GM23248 (cell line): ENCODE data around the gene OLFML1. TPM values are rescaled to one million over a fixed set of nuclear protein-coding genes. Genes with fewer than 3 reads are reported as not detected.

ENCODE experiments used
- DNase-seq: peaks from one replicate; pipeline ENCODE4 v3.0.0-alpha.2; 2015
- H2AFZ ChIP-seq: fragments of 200-600 bp; sonication (generic); 2 replicates; pipeline ENCODE4 v1.6.1; 2016; ENCODE audit warnings: antibody characterized with exemption
- H3F3A ChIP-seq: fragments of 200-600 bp; sonication (generic); 2 replicates; pipeline ENCODE4 v1.6.1; 2016; ENCODE audit warnings: mild to moderate bottlenecking, antibody characterized with exemption, mixed run types; ENCODE audit not compliant: insufficient read depth
- H3K27ac ChIP-seq: fragments of 200-600 bp; sonication (generic); 2 replicates; pipeline ENCODE4 v1.5.1; 2016; ENCODE audit warnings: mild to moderate bottlenecking
- H3K27me3 ChIP-seq: fragments of 200-600 bp; sonication (generic); replicated peaks from 2 replicates; pipeline ENCODE4 v1.6.1; 2016; ENCODE audit warnings: mild to moderate bottlenecking; ENCODE audit not compliant: insufficient read depth
- H3K36me3 ChIP-seq: fragments of 200-600 bp; sonication (generic); 2 replicates; pipeline ENCODE4 v1.6.1; 2016; ENCODE audit warnings: low read depth, mild to moderate bottlenecking
- H3K4me1 ChIP-seq: fragments of 200-600 bp; sonication (generic); 2 replicates; pipeline ENCODE4 v1.6.1; 2016; ENCODE audit warnings: mild to moderate bottlenecking; ENCODE audit not compliant: insufficient read depth
- H3K4me2 ChIP-seq: fragments of 200-600 bp; sonication (generic); one replicate; pipeline ENCODE4 v1.6.1; 2016; ENCODE audit warnings: mild to moderate bottlenecking; ENCODE audit not compliant: unreplicated experiment
- H3K4me3 ChIP-seq: fragments of 200-600 bp; sonication (generic); 2 replicates; pipeline ENCODE4 v1.5.1; 2016; ENCODE audit warnings: mild to moderate bottlenecking
- H3K79me2 ChIP-seq: fragments of 200-600 bp; sonication (generic); 2 replicates; pipeline ENCODE4 v1.6.1; 2016; ENCODE audit warnings: mild to moderate bottlenecking; ENCODE audit not compliant: insufficient read depth
- H3K9ac ChIP-seq: fragments of 200-600 bp; sonication (generic); 2 replicates; pipeline ENCODE4 v1.6.1; 2016; ENCODE audit warnings: mild to moderate bottlenecking
- H3K9me2 ChIP-seq: fragments of 200-600 bp; sonication (generic); 2 replicates; pipeline ENCODE4 v1.6.1; 2016; ENCODE audit warnings: mixed run types, mild to moderate bottlenecking, moderate library complexity; ENCODE audit not compliant: insufficient read depth
- H3K9me3 ChIP-seq: fragments of 200-600 bp; sonication (generic); one replicate; pipeline ENCODE4 v1.6.1; 2017; ENCODE audit warnings: low read depth
- H4K20me1 ChIP-seq: fragments of 200-600 bp; sonication (generic); 2 replicates; pipeline ENCODE4 v1.6.0; 2016; ENCODE audit not compliant: insufficient read depth
- EZH2 ChIP-seq: fragments of 200-600 bp; sonication (generic); IDR thresholded peaks from 2 replicates; pipeline ENCODE4 v1.6.1; 2018; ENCODE audit warnings: antibody characterized with exemption, mild to moderate bottlenecking; ENCODE audit not compliant: insufficient read depth, poor library complexity, severe bottlenecking
- EZH2phosphoT487 ChIP-seq: fragments of 200-600 bp; sonication (generic); IDR thresholded peaks from 2 replicates; pipeline ENCODE4 v1.6.1; 2018; ENCODE audit warnings: antibody characterized with exemption, moderate library complexity, mild to moderate bottlenecking, low read depth; ENCODE audit not compliant: insufficient read depth
- WGBS, 2 experiments: methylation state at CpG; one replicate each; pipeline ENCODE4 v1.1.6; 2015 to 2017; ENCODE audit warnings: low lambda C conversion rate in 2 of 2, low coverage in 1 of 2; ENCODE audit errors: missing lambda C conversion rate in 2 of 2; 5-methylcytosine and 5-hydroxymethylcytosine counted together
- in situ Hi-C: fragments of 300-500 bp; cut with MboI; formaldehyde crosslinking; loops from 2 replicates; pipeline ENCODE4 v1.15.0; 2020
- polyA plus RNA-seq: library from polyadenylated mRNA; unstranded; fragments of >200 nt; fragmentation: Nextera tagmentation; extraction: Ambion mirVana; gene quantifications from 2 replicates; pipeline ENCODE4 v1.2.1, GENCODE V29; 2016
- total RNA-seq: library from RNA; depleted of rRNA; stranded (reverse); fragments of >200 nt; shearing (Covaris generic); gene quantifications from 2 replicates; pipeline ENCODE4 v1.2.3, GENCODE V29; 2014

The OLFML1 gene
- total and polyA plus RNA-seq, 2 experiments from 2014 or later = 0.32 to 0.53 TPM

DNA sequence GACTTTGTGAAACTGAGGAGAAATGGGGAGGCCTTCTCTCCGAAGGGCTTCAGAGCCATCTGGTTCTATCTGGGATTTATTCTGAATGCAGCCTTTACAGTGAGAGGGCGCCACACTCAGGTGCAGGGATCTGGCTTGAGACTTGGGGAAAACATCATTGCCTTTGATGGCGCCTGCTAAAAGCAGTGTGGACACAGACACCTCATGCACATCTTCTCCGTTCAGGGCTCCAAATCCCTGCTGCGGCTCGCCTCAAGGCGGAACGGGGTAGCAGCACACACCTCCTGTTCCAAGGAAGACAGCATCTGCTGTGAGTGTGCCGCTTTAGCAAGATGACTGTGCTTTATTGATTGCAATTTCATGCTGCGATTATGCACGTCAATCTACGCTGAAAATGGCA, 37.1 kb upstream of the OLFML1 start:
- no peak for DNase-seq
- H3K4me3 ChIP-seq = no peak overlapping the region
- no peaks in the 10 kb centered on the region for H3K9me3 ChIP-seq
- no peak overlapping the region for H3K4me2 ChIP-seq
- H3K36me3 ChIP-seq = no peaks in the 10 kb centered on the region
- no peaks in the 10 kb centered on the region for H3F3A ChIP-seq
- H3K4me1 ChIP-seq = peaks cover 11% of the 10 kb centered on the region
- in situ Hi-C loops = no loop called here
- no peak overlapping the region for H2AFZ ChIP-seq
- TF ChIP-seq EZH2phosphoT487 = no peak
- TF ChIP-seq EZH2 = no peak
- H3K79me2 ChIP-seq = no peaks in the 10 kb centered on the region
- H3K27ac ChIP-seq = no peak overlapping the region
- H4K20me1 ChIP-seq = no peaks in the 10 kb centered on the region
- 93% methylated on average over 12 of the region's 12 CpGs for WGBS, 2 experiments
- H3K27me3 ChIP-seq = no peaks in the 10 kb centered on the region
- no peak overlapping the region for H3K9ac ChIP-seq
- H3K9me2 ChIP-seq = no peaks in the 10 kb centered on the region

- Histone ChIP-seq H3K9ac (no peak overlapping the region), H3K4me1 (peaks cover 11% of the 10 kb centered on the region), H3K27ac (no peak overlapping the region), H3K4me3 (no peak overlapping the region), H3K36me3 (no peaks in the 10 kb centered on the region), H3K79me2 (no peaks in the 10 kb centered on the region), H3K4me2 (no peak overlapping the region), H3K27me3 (no peaks in the 10 kb centered on the region), H3K9me2 (no peaks in the 10 kb centered on the region), H3K9me3 (no peaks in the 10 kb centered on the region), H3F3A (no peaks in the 10 kb centered on the region), H4K20me1 (no peaks in the 10 kb centered on the region), H2AFZ (no peak overlapping the region)
- in situ Hi-C loops = no loop called here
- WGBS, 2 experiments = 66 to 84% methylated on average over 2 to 3 of the region's 3 CpGs
- no peak for DNase-seq
- no peak for TF ChIP-seq EZH2
Measured at GRCh38 chr11:7449211-7449840, 36.0 kb upstream of the OLFML1 start.

DNA sequence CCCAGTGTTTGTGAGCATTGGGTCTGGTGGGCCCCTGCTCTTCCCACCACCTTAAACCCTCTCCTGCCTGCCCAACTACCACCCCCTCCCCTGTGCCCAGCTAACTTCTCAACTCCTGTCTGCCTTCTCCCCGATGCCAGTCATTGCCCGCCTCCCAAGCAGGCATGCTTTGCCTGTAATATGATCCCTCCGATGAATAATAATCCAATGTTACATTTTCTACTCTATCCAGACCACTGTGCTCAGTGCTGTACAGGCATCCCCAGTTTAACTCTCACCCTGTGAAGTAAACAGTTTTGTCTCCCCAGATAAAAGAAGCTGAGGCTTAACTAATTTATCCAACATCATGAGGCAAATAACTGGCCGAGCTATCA, 35.5 kb upstream of the OLFML1 start:
- H4K20me1 ChIP-seq = no peaks in the 10 kb centered on the region

GRCh38 chr11:7450836-7451235, 34.5 kb upstream of the OLFML1 start:
- Histone ChIP-seq H3K36me3 (no peaks in the 10 kb centered on the region), H3K9me2 (no peaks in the 10 kb centered on the region), H3K9me3 (no peaks in the 10 kb centered on the region), H3F3A (no peaks in the 10 kb centered on the region), H3K4me2 (no peak overlapping the region), H3K27me3 (no peaks in the 10 kb centered on the region), H2AFZ (no peak overlapping the region), H3K9ac (no peak overlapping the region), H3K27ac (no peak overlapping the region), H3K79me2 (no peaks in the 10 kb centered on the region), H4K20me1 (no peaks in the 10 kb centered on the region), H3K4me1 (peaks cover 11% of the 10 kb centered on the region), H3K4me3 (no peak overlapping the region)
- in situ Hi-C loops = no loop called here
- TF ChIP-seq EZH2 = no peak
- no peak for TF ChIP-seq EZH2phosphoT487
- peak; percentile 17 for DNase-seq
- WGBS, 2 experiments = 86 to 88% methylated on average over 3 of the region's 3 CpGs

More for the DNA sequence above, 35.5 kb upstream of the OLFML1 start:
- no peaks in the 10 kb centered on the region for H3K27me3 ChIP-seq
- peaks cover 11% of the 10 kb centered on the region for H3K4me1 ChIP-seq
- no peak overlapping the region for H3K4me2 ChIP-seq
- peak; percentile 36 for DNase-seq
- H3K9me2 ChIP-seq = no peaks in the 10 kb centered on the region
- no peaks in the 10 kb centered on the region for H3K79me2 ChIP-seq
- no peaks in the 10 kb centered on the region for H3F3A ChIP-seq
- H3K4me3 ChIP-seq = no peak overlapping the region
- no peaks in the 10 kb centered on the region for H3K36me3 ChIP-seq
- H2AFZ ChIP-seq = no peak overlapping the region
- in situ Hi-C loops = no loop called here
- no peaks in the 10 kb centered on the region for H3K9me3 ChIP-seq
- TF ChIP-seq EZH2 = no peak
- no peak for TF ChIP-seq EZH2phosphoT487
- 28 to 31% methylated on average over 4 of the region's 4 CpGs for WGBS, 2 experiments
- H3K9ac ChIP-seq = no peak overlapping the region
- no peak overlapping the region for H3K27ac ChIP-seq

- H3K79me2 ChIP-seq = no peaks in the 10 kb centered on the region
- WGBS, 2 experiments = 84 to 90% methylated on average over 3 of the region's 3 CpGs
- TF ChIP-seq EZH2 (no peak), EZH2phosphoT487 (no peak)
Measured at GRCh38 chr11:7451520-7451919, 33.8 kb upstream of the OLFML1 start.

More at GRCh38 chr11:7451520-7451919, 33.8 kb upstream of the OLFML1 start:
- Histone ChIP-seq H3K36me3 (no peaks in the 10 kb centered on the region), H3F3A (no peaks in the 10 kb centered on the region), H3K9me3 (no peaks in the 10 kb centered on the region), H2AFZ (no peak overlapping the region), H3K9me2 (no peaks in the 10 kb centered on the region), H3K27me3 (no peaks in the 10 kb centered on the region), H3K4me1 (peaks cover 11% of the 10 kb centered on the region), H3K9ac (no peak overlapping the region), H3K27ac (no peak overlapping the region), H3K4me3 (no peak overlapping the region), H4K20me1 (no peaks in the 10 kb centered on the region), H3K4me2 (no peak overlapping the region)
- in situ Hi-C loops = no loop called here
- no peak for DNase-seq
